Endothelial cell of hepatic sinusoid (primary cell): Measurements from ENCODE around the gene WBP1L.
"Not testable (repeated sequence)": the region's sequence is repeated elsewhere in the genome, so short reads cannot be mapped to it uniquely, and the experiment has no call there.

ENCODE experiments used
- in situ Hi-C: cut with HindIII; loops from 2 replicates; pipeline ENCODE4 v1.10.0; 2017; ENCODE audit warnings: low sequenced_read_pairs

The WBP1L gene

GRCh38 chr10:102832248-102832647 lies 88.5 kb downstream of the WBP1L start:
- in situ Hi-C loops: loop anchor here (5.0 kb wide), 2 partner anchors 70 to 100 kb away; no protein-coding TSS in a partner anchor

DNA sequence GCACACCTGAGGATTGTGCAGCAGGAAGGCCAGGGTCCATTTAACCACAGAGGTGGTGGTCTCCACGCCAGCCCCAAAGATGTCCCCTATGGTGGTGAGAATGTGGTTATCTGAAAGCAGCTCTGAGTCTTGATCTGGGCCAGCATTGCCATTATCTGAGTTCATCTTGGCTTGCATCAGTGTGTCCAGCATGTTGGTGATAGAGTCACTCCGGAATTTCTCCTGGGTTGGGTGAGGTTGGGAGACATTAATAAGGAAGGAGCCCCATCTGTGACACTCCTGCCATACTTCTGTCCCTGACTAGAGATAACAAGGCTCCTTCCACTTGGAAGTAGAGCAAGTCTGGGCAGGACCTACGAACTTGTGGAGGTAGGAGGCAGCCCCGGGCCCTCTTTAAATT lies 89.2 kb downstream of the WBP1L start:
- in situ Hi-C loops: loop anchor here (5.0 kb wide), 2 partner anchors 69 to 101 kb away; no protein-coding TSS in a partner anchor

- in situ Hi-C loops: loop anchor here (5.0 kb wide), 2 partner anchors 68 to 102 kb away; no protein-coding TSS in a partner anchor
Observed at GRCh38 chr10:102834143-102834542, 90.4 kb downstream of the WBP1L start.

DNA sequence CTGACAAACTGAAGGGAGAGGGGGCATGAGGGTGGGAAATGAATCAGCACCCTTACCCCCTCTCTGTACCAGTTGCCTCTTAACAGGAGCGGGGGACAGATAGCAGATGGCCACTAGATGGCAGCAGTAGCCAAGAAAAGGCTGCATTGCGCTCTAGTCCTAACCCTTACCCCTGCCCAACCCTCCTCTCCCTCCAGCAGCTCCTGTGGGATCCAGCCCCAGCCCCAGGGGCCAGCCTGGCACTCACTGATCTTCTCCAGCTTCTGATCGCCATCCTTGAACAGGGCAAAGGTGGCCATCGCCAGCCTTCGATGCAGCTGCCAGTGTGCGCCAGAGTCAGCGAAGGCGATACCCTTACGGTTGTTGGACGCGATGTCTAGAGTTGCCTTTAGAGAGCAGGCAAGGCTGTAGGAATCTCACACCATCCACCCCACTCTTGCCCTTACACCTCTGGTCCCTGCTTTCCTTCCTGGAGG lies 91.3 kb downstream of the WBP1L start:
- in situ Hi-C loops: no loop called here

DNA sequence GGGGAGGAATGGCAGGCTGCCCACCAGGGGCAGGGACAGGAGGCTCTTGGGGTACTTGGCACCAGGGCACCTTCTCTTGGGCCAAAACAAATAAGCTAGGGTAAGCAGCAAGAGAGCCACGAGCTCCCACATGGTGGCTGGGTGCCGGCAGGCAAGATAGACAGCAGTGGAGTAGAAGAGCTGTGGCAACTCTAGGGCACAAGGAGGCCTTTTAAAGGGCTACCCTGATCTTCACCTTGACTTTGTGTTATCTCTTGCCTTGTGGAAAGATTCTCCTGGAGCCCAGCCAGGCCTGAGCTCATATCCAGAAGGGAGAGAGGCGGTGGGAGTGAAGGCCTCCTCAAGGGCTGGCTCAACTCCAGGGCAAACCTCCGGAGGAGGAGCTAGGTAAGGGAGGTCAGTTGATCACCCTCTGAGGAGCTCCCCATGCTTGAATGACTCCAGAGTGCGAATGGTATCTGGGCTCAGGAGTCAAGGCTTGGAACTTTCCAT lies 93.5 kb downstream of the WBP1L start, which contains the start of gene CYP17A1:
Gene CYP17A1, minus strand, starts transcription at position 184 of the 492 bp plus-strand sequence. Its CDS starts 52 bp downstream, at position 132.
- in situ Hi-C loops: no loop called here

- in situ Hi-C loops: not testable (repeated sequence)
Observed at GRCh38 chr10:102838276-102838927, 94.7 kb downstream of the WBP1L start.

DNA sequence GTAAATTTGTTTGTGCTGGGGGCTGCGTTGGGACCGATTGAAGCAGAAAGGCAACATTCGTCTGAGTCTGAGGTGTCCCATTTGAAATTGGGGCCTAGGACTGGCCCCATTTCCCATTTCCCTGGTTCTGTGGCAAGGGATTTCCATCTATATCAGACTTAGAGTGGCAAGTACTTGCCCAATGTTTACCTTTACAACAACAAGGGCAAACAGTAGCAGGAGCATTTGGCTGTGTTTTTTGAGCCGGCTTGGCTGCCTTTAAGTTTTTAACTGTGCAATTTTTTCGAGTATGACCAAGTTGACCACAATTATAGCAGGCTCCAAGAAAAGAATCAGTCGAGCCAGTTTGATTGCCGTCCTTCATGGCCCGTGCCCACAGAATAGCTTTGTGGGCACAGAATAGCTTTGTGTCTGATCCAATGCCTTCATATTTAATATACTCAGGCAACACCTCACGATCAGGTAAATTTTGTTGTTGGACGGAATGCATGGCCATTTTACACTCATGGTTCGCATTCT lies 98.1 kb downstream of the WBP1L start:
- in situ Hi-C loops: no loop called here

- in situ Hi-C loops: not testable (repeated sequence)
Observed at GRCh38 chr10:102843139-102843538, 99.4 kb downstream of the WBP1L start.

DNA sequence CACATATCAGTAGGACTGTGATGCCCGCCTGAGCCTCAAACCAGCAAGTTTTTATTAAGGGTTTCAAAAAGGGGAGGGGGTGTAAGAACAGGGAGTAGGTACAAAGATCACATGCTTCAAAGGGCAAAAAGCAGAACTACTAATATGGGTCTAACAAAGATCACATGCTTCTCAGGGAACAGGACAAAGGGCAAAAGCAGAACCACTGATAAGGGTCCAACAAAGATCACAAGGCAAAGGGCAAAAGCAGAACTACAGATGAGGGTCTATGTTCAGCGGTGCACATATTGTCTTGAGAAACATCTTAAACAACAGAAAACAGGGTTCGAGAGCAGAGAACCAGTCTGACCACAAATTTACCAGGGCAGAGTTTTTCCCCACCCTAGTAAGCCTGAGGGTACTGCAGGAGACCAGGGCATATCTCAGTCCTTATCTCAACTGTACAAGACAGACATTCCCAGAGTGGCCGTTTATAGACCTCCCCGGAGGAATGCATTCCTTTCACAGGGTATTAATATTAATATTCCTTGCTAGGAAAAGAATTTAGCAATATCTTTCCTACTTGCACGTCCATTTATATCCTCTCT lies 100.5 kb downstream of the WBP1L start:
- in situ Hi-C loops: not testable (repeated sequence)

DNA sequence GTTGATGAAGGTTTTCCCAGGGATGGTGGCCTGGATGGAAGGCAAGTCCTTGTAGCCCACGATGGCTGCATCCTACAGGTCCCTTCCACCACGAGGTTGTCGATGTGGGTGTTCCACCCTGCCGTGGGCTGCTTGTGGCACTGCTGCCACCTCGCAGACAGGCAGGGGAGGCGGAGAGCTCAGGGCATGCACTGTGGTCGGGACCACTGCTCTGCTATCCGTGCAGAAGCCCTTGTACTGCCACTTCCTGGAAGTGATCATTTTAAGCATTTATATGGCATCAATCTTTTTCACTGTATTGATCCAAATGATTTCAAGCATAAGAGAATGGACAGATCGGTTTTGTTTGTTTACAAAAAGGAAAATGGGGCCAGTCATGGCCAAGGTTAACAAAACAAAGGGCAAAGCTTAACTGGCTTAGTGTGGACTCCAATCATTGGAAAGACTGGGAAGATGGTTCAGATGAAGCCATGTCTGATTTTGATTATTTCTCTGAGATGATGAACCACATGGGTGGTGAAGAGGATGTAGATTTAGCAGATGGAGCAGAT lies 101.7 kb downstream of the WBP1L start:
- in situ Hi-C loops: no loop called here

- in situ Hi-C loops: no loop called here
Observed at GRCh38 chr10:102850025-102850518, 106.3 kb downstream of the WBP1L start.

DNA sequence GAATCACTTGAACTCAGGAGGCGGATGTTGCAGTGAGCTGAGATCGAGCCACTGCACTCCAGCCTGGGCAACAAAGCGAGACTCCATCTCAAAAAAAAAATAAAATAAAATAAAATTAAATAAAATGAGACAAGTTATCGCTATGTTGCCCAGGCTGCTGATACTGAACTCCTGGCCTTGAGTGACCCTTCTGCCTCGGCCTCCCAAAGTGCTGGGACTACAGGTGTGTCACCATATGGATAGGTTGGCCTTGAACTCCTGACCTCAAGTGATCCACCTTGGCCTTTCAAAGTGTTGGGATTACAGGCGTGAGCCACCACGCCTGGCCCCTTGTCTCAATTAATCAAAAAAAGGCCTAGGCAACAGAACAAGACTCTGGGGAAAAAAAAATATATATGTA lies 109.5 kb downstream of the WBP1L start:
- in situ Hi-C loops: not testable (repeated sequence)

GRCh38 chr10:102855731-102856436 lies 112.1 kb downstream of the WBP1L start:
- in situ Hi-C loops: not testable (repeated sequence)

GRCh38 chr10:102856758-102857424 lies 113.1 kb downstream of the WBP1L start:
- in situ Hi-C loops: no loop called here

- in situ Hi-C loops: no loop called here
Observed at GRCh38 chr10:102859911-102860310, 116.2 kb downstream of the WBP1L start.

GRCh38 chr10:102863660-102864059 lies 119.9 kb downstream of the WBP1L start:
- in situ Hi-C loops: no loop called here

DNA sequence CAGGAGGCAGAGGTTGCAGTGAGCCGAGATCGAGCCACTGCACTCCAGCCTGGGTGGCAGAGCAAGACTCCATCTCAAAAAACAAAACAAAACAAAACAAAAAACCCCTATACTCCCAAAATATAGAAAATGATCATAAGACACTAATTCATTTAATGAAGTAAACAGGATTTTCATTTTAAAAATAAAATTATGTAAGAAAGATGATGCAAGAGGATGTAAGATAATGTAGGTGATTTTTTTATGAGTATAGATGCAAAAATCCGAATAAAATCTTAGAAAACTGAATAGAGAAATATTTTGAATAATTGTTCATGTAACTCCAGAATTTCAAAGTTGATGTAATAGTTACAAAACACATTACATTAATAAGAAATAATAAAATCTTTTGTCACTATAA lies 121.9 kb downstream of the WBP1L start:
- in situ Hi-C loops: no loop called here
